ENCODE data around the gene NAV3. TPM values are rescaled to one million over a fixed set of nuclear protein-coding genes. Genes with fewer than 3 reads are reported as not detected.

NAV3 gene
- total RNA-seq, 2 experiments from 2014 or later: not detected

GRCh38 chr12:77914081-77914488 lies 83.4 kb downstream of the NAV3 start:
- no peaks in the 10 kb centered on the region for H3K27me3 Mint-ChIP-seq (ENCODE audit: low read depth)
- peaks cover 11% of the 10 kb centered on the region for H3K9me3 Mint-ChIP-seq (ENCODE audit: insufficient read depth)
- DNase-seq (no peak), ATAC-seq (no peak)
- H3K36me3 Mint-ChIP-seq (ENCODE audit: low read depth): no peaks in the 10 kb centered on the region
- no peak overlapping the region for H3K27ac Mint-ChIP-seq
- H3K4me3 Mint-ChIP-seq: no peak overlapping the region
- H3K4me1 Mint-ChIP-seq (ENCODE audit: low read depth): no peaks in the 10 kb centered on the region
- ChIA-PET CTCF (interaction anchor here (2.0 kb wide), 1 partner anchor 11 kb away, joined by 7 read pairs; no protein-coding TSS in a partner anchor), POLR2A (no interaction called here)

GRCh38 chr12:77915071-77915600 lies 84.4 kb downstream of the NAV3 start:
- ChIA-PET CTCF (interaction anchor here (2.0 kb wide), 1 partner anchor 9 kb away, joined by 7 read pairs; no protein-coding TSS in a partner anchor), POLR2A (no interaction called here)
- no peaks in the 10 kb centered on the region for H3K36me3 Mint-ChIP-seq (ENCODE audit: low read depth)
- DNase-seq: no peak
- ATAC-seq: no peak
- peaks cover 7% of the 10 kb centered on the region for H3K9me3 Mint-ChIP-seq (ENCODE audit: insufficient read depth)
- no peaks in the 10 kb centered on the region for H3K27me3 Mint-ChIP-seq (ENCODE audit: low read depth)
- no peaks in the 10 kb centered on the region for H3K4me1 Mint-ChIP-seq (ENCODE audit: low read depth)
- H3K4me3 Mint-ChIP-seq: no peak overlapping the region
- H3K27ac Mint-ChIP-seq: no peak overlapping the region

GRCh38 chr12:77916276-77916675 lies 85.6 kb downstream of the NAV3 start:
- H3K4me1 Mint-ChIP-seq (ENCODE audit: low read depth): no peaks in the 10 kb centered on the region
- DNase-seq (no peak), ATAC-seq (no peak)
- no peak overlapping the region for H3K4me3 Mint-ChIP-seq
- H3K27ac Mint-ChIP-seq: no peak overlapping the region
- ChIA-PET CTCF (interaction anchor here (2.0 kb wide), 1 partner anchor 8 kb away, joined by 7 read pairs; no protein-coding TSS in a partner anchor), POLR2A (no interaction called here)
- no peaks in the 10 kb centered on the region for H3K36me3 Mint-ChIP-seq (ENCODE audit: low read depth)
- H3K9me3 Mint-ChIP-seq (ENCODE audit: insufficient read depth): no peaks in the 10 kb centered on the region
- no peaks in the 10 kb centered on the region for H3K27me3 Mint-ChIP-seq (ENCODE audit: low read depth)

- no peak overlapping the region for H3K4me3 Mint-ChIP-seq
- no peaks in the 10 kb centered on the region for H3K4me1 Mint-ChIP-seq (ENCODE audit: low read depth)
- no peaks in the 10 kb centered on the region for H3K9me3 Mint-ChIP-seq (ENCODE audit: insufficient read depth)
- POLR2A ChIA-PET: no interaction called here
- CTCF ChIA-PET: no interaction called here
- ATAC-seq (no peak), DNase-seq (no peak)
- H3K27ac Mint-ChIP-seq: no peak overlapping the region
- no peaks in the 10 kb centered on the region for H3K27me3 Mint-ChIP-seq (ENCODE audit: low read depth)
- no peaks in the 10 kb centered on the region for H3K36me3 Mint-ChIP-seq (ENCODE audit: low read depth)
Measured at GRCh38 chr12:77918046-77918445, 87.4 kb downstream of the NAV3 start.

- Mint-ChIP-seq H3K4me1 (ENCODE audit: low read depth) (no peaks in the 10 kb centered on the region), H3K36me3 (ENCODE audit: low read depth) (no peaks in the 10 kb centered on the region), H3K27me3 (ENCODE audit: low read depth) (no peaks in the 10 kb centered on the region), H3K9me3 (ENCODE audit: insufficient read depth) (no peaks in the 10 kb centered on the region), H3K27ac (no peak overlapping the region), H3K4me3 (no peak overlapping the region)
- ChIA-PET POLR2A (no interaction called here), CTCF (no interaction called here)
- ATAC-seq (no peak), DNase-seq (no peak)
Measured at GRCh38 chr12:77919450-77919849, 88.8 kb downstream of the NAV3 start.

GRCh38 chr12:77923882-77924281 lies 93.2 kb downstream of the NAV3 start:
- POLR2A ChIA-PET: no interaction called here
- Mint-ChIP-seq H3K4me1 (ENCODE audit: low read depth) (no peaks in the 10 kb centered on the region), H3K27me3 (ENCODE audit: low read depth) (no peaks in the 10 kb centered on the region), H3K27ac (no peak overlapping the region), H3K36me3 (ENCODE audit: low read depth) (no peaks in the 10 kb centered on the region), H3K4me3 (no peak overlapping the region), H3K9me3 (ENCODE audit: insufficient read depth) (no peaks in the 10 kb centered on the region)
- CTCF ChIA-PET: interaction anchor here (1.9 kb wide), 1 partner anchor 9 kb away, joined by 7 read pairs; no protein-coding TSS in a partner anchor
- no peak for DNase-seq
- ATAC-seq: no peak

GRCh38 chr12:77924703-77925102 lies 94.0 kb downstream of the NAV3 start:
- H3K27ac Mint-ChIP-seq: no peak overlapping the region
- DNase-seq (no peak), ATAC-seq (no peak)
- H3K36me3 Mint-ChIP-seq (ENCODE audit: low read depth): no peaks in the 10 kb centered on the region
- H3K27me3 Mint-ChIP-seq (ENCODE audit: low read depth): no peaks in the 10 kb centered on the region
- H3K9me3 Mint-ChIP-seq (ENCODE audit: insufficient read depth): no peaks in the 10 kb centered on the region
- CTCF ChIA-PET: interaction anchor here (0.8 to 1.9 kb wide), 2 partner anchors 9 to 18 kb away, joined by 3 to 7 read pairs; no protein-coding TSS in a partner anchor
- POLR2A ChIA-PET: no interaction called here
- no peaks in the 10 kb centered on the region for H3K4me1 Mint-ChIP-seq (ENCODE audit: low read depth)
- H3K4me3 Mint-ChIP-seq: no peak overlapping the region

GRCh38 chr12:77925536-77926108 lies 94.9 kb downstream of the NAV3 start:
- no peak overlapping the region for H3K27ac Mint-ChIP-seq
- H3K36me3 Mint-ChIP-seq (ENCODE audit: low read depth): no peaks in the 10 kb centered on the region
- DNase-seq (peak; percentile 39), ATAC-seq (no peak)
- no peaks in the 10 kb centered on the region for H3K4me1 Mint-ChIP-seq (ENCODE audit: low read depth)
- H3K9me3 Mint-ChIP-seq (ENCODE audit: insufficient read depth): no peaks in the 10 kb centered on the region
- H3K4me3 Mint-ChIP-seq: no peak overlapping the region
- H3K27me3 Mint-ChIP-seq (ENCODE audit: low read depth): no peaks in the 10 kb centered on the region
- CTCF ChIA-PET: interaction anchor here (0.8 to 1.9 kb wide), 2 partner anchors 10 to 19 kb away, joined by 3 to 7 read pairs; no protein-coding TSS in a partner anchor
- POLR2A ChIA-PET: no interaction called here

GRCh38 chr12:77928078-77928477 lies 97.4 kb downstream of the NAV3 start:
- Mint-ChIP-seq H3K9me3 (ENCODE audit: insufficient read depth) (no peaks in the 10 kb centered on the region), H3K4me3 (no peak overlapping the region), H3K36me3 (ENCODE audit: low read depth) (no peaks in the 10 kb centered on the region), H3K27ac (no peak overlapping the region), H3K27me3 (ENCODE audit: low read depth) (no peaks in the 10 kb centered on the region), H3K4me1 (ENCODE audit: low read depth) (no peaks in the 10 kb centered on the region)
- POLR2A ChIA-PET: no interaction called here
- ATAC-seq (no peak), DNase-seq (no peak)
- CTCF ChIA-PET: interaction anchor here (0.9 kb wide), 1 partner anchor 9 kb away, joined by 3 read pairs; no protein-coding TSS in a partner anchor

GRCh38 chr12:77932216-77932615 lies 101.5 kb downstream of the NAV3 start:
- Mint-ChIP-seq H3K9me3 (ENCODE audit: insufficient read depth) (no peaks in the 10 kb centered on the region), H3K27me3 (ENCODE audit: low read depth) (no peaks in the 10 kb centered on the region), H3K4me3 (no peak overlapping the region), H3K27ac (no peak overlapping the region), H3K36me3 (ENCODE audit: low read depth) (no peaks in the 10 kb centered on the region), H3K4me1 (ENCODE audit: low read depth) (no peaks in the 10 kb centered on the region)
- CTCF ChIA-PET: no interaction called here
- DNase-seq (no peak), ATAC-seq (no peak)
- POLR2A ChIA-PET: no interaction called here

- H3K36me3 Mint-ChIP-seq (ENCODE audit: low read depth): no peaks in the 10 kb centered on the region
- ChIA-PET CTCF (no interaction called here), POLR2A (no interaction called here)
- no peak overlapping the region for H3K27ac Mint-ChIP-seq
- ATAC-seq (no peak), DNase-seq (no peak)
- no peaks in the 10 kb centered on the region for H3K9me3 Mint-ChIP-seq (ENCODE audit: insufficient read depth)
- no peaks in the 10 kb centered on the region for H3K27me3 Mint-ChIP-seq (ENCODE audit: low read depth)
- H3K4me3 Mint-ChIP-seq: no peak overlapping the region
- H3K4me1 Mint-ChIP-seq (ENCODE audit: low read depth): no peaks in the 10 kb centered on the region
Measured at GRCh38 chr12:77938301-77938700, 107.6 kb downstream of the NAV3 start.

GRCh38 chr12:77940011-77940423 lies 109.3 kb downstream of the NAV3 start:
- DNase-seq (no peak), ATAC-seq (no peak)
- H3K27ac Mint-ChIP-seq: no peak overlapping the region
- H3K4me1 Mint-ChIP-seq (ENCODE audit: low read depth): no peaks in the 10 kb centered on the region
- H3K36me3 Mint-ChIP-seq (ENCODE audit: low read depth): no peaks in the 10 kb centered on the region
- CTCF ChIA-PET: no interaction called here
- H3K4me3 Mint-ChIP-seq: no peak overlapping the region
- POLR2A ChIA-PET: no interaction called here
- no peaks in the 10 kb centered on the region for H3K9me3 Mint-ChIP-seq (ENCODE audit: insufficient read depth)
- H3K27me3 Mint-ChIP-seq (ENCODE audit: low read depth): no peaks in the 10 kb centered on the region

GRCh38 chr12:77940567-77940966 lies 109.9 kb downstream of the NAV3 start:
- Mint-ChIP-seq H3K27me3 (ENCODE audit: low read depth) (no peaks in the 10 kb centered on the region), H3K27ac (no peak overlapping the region), H3K9me3 (ENCODE audit: insufficient read depth) (no peaks in the 10 kb centered on the region), H3K4me3 (no peak overlapping the region), H3K4me1 (ENCODE audit: low read depth) (no peaks in the 10 kb centered on the region), H3K36me3 (ENCODE audit: low read depth) (no peaks in the 10 kb centered on the region)
- CTCF ChIA-PET: no interaction called here
- no peak for DNase-seq
- POLR2A ChIA-PET: no interaction called here
- ATAC-seq: no peak

Data from activated CD8-positive, alpha-beta T cell treated with anti-CD3 and anti-CD28 coated beads, Interleukin-2, amount 10 ng/mL, durations not matched to agents 7 days and 5 days (primary cell).